Superior temporal gyrus (tissue), 1 donor: ENCODE data around the gene FDX2.
"Not testable (repeated sequence)": the region's sequence is repeated elsewhere in the genome, so short reads cannot be mapped to it uniquely, and the experiment has no call there.

ENCODE experiments used
- DNase-seq: peaks from one replicate; pipeline ENCODE4 v3.0.0-alpha.2; 2016; ENCODE audit errors: extremely low spot score

Gene FDX2

DNA sequence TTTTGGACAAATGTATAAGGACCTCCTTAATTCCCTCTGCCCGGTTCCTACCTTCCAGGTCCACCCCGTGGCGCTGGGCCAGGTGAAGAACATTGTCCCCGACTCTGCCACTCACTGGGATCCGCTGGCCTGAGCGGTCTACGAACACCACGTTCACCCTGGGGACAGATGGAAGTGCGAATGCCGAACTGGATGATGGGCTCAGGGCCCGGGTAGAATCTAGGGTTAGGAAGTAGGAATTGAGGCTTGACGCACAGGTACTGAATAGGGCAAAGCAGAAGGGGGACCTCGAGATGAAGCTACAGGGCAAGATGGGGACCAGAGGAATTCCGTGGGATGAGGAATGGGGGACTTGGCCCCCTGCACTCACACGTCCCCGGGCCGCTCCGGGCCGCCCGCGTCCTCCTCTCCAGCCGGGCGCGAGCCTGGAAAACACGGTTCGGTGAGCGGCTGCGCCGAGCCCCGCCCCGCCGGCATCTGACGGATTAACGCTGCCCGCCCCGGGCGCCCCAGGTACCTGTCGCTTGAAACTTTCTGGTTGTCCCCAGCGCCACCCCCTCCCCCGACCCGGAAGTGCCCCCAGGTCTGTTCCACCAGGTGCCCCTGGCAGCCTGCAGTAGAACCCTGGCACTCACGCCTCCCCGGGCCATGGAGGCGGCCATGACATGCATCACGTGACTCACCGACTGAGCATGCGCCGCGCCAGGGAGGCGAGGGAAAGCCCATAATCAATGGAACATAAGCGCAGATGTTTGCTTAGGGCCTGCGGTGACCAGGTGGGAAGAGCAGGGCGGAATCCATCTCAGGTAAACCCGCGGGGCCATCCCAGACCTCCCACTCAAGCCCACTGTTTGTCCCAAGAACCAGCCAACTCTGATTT is at the start of gene FDX2:
Gene FDX2, minus strand, starts transcription at position 681 of the 880 bp plus-strand sequence. Its CDS starts 19 bp downstream, at position 662.
- peak; percentile 92 for DNase-seq

DNA sequence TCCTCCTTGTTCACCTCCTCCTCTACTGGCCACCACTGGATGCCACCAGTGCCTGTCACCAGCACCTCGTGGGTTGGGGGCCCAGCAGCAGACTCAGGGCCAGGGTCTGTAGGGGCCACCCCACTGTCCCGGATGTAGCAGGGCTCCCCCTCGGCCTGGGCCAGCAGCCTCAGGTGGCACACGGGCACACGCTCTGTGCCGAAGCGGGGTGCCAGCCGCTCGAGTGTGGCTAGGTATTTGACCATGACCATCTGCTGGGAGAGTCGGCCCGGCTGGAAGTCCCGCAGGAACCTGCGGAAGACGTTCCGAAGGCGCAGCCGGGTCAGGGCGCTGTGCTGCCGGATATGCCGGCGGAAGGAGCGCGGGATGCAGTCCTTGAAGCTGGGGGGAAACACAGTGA is 49.7 kb upstream of the FDX2 start:
- no peak for DNase-seq

DNA sequence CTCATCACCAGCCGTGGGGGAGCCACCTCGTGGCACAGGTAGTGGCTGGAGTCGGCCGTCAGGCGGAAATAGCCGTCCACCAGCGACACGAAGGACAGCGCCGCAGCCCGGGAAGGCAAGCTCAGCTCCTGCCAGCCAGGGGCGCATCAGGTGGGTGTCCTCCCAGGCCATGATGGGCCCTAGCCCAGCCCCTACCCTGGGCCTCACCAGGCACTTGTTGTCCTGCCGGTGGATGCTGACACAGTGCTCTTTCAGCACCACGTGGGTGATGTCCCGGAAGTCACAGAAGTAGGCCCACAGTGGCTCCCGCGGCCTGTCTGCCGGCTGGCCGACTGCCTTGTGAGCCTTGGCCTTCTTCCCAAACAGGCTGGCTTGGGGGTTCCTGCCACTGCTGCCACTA is 48.8 kb upstream of the FDX2 start:
- peak; percentile 24 for DNase-seq

DNA sequence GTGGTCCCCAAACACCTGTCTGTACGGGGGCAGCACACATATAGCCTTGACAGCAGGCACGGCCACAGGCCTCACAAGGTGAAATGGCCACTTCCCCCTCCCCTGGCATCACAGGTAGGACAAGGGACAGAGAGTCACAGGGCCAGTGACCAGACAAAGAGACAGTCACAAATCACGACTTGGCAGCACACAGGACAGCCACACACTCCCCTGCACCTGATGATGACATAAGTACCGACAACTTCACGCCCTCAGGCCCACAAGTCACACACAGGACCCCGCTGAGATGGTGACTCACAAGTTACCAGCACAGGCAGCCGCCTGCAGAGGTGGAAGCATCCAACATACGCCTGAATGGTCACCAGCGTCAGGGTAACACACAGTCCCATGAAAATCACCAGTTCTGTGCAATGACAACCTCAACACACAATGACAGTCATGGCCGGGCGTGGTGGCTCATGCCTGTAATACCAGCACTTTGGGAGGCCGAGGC is 48.0 kb upstream of the FDX2 start:
- DNase-seq = no peak

DNA sequence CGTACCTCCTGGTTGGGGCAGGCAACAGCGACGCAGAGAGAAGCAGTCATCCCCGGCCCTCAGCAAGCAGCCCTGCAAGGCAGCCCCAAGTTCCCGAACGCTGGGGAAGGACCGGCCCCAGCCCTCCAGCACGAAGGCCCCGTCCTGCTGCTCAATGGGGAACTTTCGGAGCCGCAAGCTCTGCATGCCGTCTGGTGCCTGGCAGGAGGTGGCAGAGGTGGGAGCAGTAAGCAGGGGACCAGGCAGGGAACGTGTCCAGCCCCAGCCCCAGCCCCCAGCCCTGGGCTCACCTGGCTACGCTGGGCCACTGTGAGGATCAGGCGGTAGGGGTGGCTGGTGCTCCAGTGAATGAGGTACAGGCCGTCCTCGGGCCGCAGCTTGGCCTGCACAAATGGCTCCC is 46.4 kb upstream of the FDX2 start:
- DNase-seq = no peak

DNA sequence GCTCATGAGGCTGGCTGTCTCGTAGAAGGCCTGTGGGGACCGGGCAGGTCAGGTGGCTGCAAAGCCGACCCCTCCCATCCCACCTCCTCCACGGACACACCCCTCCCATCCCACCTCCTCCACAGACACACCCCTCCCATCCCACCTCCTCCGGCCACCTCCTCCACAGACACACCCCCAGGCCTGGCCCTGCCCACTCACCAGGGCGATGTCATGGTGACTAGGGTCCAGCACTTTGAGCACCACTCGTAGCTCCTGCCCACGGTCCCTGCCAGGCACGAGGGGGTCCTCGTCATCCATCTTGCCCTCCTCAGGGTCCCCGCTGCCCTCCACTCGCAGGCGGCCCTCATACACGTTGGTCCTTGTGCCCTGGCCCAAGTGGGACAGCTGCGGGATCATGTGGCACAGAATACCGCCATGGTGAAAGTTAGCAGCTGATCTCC is 45.8 kb upstream of the FDX2 start:
- no peak for DNase-seq

DNA sequence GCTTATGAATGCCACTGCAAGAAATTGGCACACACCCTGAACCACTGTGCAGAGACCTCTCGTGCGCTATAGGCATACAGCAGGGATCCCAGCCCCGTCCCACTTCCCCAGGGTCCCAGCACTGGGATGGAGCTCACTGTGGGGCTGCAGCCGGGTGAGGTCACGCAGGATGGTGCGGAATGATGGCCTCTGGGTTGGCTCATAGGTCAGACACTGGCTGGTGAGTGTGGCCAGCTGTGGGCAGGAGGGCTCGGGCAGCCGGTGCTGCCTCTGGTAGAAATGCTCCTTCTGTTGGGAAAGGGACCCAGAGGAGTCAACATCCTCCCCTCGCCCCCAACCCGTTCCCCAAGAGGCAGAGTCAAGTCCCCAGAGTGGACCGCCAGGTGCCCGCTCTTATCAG is 40.6 kb upstream of the FDX2 start:
- no peak for DNase-seq

DNA sequence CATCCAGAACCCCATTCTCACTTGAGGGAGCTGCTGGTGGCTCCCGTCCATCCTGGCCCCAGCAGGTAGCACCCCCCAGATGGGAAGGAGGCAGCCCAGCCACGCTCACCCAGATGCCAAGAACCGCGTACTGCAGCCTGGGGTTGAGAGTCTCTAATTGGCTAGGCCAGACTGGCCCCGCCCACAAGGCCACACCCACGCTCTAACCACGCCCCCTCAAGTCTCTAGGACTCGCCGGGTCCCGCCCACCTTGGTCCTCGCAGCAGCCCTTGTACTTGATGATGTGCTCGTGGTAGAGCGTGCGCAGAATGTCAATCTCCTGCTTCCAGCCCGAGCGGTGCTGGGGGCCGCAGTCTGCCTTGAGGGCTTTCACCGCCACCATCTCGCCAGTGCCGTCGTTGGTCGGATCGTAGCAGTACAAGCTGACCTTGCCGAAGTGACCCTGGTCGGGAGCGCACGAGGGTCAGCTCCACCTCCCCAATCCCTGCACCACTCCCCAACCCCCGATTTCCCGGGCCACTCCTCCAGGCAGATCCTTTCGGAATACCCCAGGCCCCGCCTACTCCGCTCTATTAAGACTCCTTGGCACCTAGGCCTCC is 38.1 kb upstream of the FDX2 start:
- no peak for DNase-seq

DNA sequence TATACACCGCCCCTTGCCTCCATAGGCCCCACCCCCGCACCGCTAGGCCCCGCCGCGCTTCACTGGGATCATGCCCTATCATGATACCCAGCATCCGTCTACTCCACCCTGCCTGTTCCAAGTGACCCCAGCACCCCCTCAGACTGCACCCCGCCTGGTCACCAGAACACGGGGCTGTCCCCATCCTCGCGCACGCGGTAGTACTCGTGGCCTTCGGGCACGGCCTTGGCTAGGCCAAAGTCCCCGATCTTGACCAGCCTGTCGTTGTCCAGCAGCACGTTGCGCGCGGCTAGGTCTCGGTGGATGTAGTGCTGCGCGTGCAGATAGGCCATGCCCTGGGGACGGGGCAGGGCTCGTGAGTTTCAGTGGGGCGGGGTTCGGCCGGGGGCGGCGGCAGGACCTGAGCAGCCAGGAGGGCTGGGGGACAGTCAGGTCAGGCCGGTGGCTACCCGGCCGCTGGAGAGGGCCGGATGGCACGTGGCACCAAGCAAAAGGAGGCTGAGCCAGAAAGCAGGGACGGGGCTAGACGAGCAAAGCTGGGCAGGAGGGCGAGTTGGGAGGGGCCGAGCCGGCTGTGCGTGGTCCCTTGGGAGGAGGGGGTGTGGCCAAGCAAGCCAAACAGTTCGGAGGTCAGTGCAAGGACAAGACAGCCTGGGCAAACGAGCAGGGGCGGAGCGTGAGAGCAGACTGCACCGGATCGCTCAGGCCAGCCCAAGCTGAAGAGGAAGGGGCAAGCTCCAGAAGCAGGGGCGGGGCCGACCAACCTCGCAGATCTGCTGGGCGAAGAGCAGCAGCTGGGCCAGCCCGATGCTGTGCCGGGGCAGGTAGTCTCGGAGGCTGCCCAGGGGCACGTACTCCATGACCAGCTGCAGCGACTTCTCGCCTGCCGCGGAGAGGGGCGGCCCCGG is 37.2 kb upstream of the FDX2 start:
- DNase-seq = no peak

DNA sequence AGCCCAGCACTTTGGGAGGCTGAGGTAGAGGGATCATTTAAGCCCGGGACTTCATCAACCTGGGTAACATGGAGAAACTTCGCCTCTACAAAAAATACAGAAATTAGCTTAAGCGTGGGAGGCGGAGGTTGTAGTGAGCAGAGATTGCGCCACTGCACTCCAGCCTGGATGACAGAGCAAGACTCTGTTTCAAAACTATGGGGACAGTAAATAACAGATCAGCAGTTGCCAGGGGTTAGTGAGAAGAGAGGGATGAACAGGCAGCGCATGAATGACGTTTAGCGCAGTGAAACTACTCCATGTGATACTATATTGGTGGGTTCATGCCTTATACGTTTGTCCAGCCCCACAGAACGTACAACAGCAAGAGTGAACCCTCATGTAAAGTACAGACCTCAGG is 30.7 kb upstream of the FDX2 start:
- peak; percentile 13 for DNase-seq

DNA sequence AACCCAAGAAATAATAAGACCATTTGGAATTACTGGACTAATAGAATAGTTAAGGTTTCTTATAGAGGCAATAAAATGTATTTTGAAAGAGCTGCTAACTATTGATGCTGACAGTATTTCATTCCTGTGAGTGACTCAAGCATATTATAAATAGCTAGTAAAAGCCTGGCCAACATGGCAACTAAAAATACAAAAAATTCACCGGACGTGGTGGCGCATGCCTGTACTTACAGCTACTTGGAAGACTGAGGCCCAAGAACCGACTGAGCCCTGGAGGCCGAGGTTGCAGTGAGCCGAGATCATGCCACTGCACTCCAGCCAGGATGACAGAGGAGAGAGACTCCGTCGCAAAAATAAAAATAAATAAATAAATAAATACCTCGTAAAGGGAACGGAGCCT is 29.0 kb upstream of the FDX2 start:
- peak; percentile 42 for DNase-seq

DNA sequence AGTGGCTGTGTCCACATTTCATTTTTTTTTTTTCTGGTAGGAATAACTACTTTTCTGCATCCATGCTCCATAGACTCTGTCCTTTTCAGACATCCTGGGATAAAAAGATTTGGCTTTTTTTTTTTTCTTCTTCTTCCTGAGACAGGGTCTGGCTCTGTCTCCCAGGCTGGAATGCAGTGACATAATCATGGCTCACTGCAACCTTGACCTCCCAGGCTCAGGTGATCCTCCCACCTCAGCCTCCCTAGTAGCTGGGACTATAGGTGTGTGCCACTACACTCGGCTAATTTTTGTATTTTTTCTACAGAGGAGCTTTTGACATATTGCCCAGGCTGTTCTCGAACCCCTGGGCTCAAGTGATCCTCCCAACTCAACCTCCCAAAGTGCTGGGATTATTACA is 27.7 kb upstream of the FDX2 start:
- DNase-seq = no peak

DNA sequence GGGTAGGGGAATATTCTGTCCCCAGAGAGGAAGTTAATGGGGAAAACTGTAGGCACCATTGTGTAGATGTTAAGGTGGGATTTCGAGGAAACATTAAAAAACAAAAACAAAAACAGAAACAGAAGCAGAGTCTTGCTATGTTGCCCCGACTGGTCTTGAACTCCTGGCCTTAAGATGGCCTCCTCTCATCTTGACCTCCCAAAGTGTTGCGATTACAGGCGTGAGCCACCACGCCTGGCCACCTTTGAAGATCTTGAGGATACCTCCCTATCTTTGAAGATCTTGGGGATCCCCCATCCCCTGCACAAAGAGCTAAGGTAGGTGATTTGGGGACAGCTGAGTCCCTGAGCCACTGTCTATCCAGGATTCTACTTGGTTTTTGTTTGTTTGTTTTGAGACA is 24.2 kb upstream of the FDX2 start:
- no peak for DNase-seq

DNA sequence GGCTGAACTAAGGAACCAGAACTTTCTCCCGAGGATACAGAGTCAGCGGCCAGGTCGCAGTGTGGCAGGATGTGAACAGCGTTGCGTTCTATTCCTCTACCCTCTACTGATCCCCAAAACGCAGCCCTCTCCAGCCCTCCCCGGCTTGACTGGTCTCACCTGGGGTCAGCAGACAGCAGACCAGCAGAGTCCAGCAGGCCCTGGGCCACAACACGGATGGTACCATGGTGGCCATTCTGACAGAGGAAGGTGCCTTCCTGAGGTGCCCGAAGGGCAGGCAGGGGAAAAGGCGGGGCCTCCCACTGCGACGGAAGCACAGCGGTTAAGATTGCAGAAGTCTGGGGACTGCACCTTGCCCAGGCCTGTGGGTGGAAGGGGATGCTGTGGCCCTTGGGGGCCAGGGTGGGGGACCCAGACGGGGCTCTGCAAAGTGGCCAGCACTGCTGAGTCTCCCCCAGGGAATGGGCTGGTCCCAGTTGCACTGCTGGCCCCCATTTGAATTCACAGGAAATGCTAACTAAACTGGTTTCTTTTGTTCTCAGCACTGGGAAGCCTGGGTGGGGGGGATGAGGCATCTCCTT is 23.7 kb upstream of the FDX2 start, which contains the start of gene ICAM3:
Gene ICAM3, minus strand, starts transcription at position 245 of the 581 bp plus-strand sequence. Its CDS starts 10 bp downstream, at position 235.
- DNase-seq = no peak

DNA sequence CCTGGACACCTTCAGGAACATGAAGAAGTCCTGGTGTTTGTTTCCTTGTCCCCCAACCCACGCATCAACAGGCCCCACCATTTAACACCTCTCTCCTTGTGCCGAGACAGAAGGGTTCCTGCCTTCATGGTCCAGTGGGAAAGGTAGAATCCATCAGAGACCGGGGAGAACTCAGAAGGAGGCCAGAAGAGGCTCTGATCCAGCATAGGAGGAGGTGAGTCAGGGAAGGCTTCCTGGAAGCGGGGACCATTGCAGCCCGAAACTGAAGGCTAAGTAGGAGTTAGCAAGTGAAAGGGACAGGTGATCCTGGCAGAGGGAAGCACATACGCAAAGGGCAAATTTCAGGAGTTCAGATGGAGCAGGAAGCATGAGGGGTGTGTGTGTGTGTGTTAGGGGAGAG is 23.1 kb upstream of the FDX2 start:
- DNase-seq = no peak

DNA sequence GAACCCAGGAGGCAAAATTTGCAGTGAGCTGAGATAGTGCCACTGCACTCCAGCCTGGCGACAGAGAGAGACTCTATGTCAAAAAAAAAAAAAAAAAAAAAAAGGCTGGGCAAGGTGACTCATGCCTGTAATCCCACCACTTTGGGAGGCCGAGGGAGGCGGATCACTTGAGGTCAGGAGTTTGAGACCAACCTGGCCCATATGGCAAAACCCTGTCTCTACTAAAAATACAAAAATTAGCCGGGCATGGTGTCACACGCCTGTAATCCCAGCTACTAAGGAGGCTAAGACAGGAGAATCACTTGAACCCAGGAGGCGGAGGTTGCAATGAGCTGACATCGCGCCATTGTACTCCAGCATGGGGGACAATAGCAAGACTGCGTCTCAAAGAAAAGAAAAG is 20.9 kb upstream of the FDX2 start:
- DNase-seq = not testable (repeated sequence)

DNA sequence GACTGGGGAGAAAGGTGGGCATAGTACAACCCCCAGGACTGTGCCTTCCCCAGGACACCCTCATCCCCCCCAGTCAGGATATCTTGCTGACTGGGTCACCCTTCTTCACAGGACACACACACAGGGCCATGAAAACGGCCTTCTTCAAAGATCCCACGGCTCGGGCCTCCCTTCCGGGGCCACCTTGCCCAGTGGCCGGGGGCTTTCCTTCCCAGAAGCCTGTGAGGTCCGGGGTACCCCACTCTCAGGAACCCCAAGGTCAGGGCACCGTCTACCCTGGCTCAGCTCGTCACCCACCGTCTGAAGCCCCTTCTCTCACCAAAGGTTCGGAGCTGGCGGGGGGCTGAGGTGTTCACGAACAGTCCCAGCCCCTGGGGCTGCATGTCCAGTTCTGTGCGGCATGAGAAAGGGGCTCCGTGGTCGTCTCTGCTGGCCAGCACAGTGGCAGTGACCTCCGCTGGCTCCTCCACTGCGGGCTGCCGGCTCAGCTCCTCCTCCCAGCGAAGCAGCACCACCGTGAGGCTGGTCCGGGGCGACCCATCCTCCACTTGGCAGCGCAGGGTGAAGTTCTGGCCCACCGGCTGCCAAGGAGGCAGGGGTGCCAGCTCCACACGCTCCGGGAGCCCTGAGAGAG is 19.7 kb upstream of the FDX2 start:
- no peak for DNase-seq

DNA sequence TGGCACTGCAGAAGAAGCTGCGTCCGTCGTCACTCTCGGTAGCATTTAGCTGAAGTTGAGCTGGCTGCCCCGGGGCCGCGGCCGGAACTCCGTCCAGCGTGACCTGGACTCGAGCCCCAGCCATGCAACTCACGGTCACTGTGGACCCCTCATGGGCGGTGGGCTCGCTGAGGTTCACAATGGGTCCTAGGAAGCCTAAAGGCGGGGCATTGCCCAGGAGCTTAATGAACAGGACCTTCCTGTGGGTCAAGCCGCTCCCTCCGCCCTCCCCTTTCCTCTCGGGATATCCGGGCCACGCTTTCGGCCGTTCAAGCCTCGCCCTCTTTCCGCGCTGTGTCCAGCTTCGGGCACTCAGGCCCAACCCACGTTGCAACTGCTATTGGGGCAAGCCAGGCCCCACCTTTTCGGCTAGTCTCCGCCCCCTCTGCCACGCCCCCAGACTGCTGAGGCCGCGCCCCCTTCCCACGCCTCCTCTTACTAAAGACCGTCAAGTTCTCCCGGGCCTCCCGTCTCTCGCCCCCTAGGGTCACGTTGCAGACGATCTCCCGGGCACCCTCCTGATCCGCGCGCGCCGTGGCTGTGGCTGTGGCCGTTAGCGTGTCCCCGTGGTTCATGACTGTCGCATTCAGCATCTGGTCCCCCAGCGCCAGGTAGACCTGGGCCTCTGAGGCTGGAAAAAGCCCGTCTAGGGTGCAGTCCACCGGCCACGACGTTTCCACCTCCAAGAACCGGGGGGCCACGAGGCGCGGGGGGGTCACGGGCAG is 19.0 kb upstream of the FDX2 start:
- DNase-seq = peak; percentile 64

DNA sequence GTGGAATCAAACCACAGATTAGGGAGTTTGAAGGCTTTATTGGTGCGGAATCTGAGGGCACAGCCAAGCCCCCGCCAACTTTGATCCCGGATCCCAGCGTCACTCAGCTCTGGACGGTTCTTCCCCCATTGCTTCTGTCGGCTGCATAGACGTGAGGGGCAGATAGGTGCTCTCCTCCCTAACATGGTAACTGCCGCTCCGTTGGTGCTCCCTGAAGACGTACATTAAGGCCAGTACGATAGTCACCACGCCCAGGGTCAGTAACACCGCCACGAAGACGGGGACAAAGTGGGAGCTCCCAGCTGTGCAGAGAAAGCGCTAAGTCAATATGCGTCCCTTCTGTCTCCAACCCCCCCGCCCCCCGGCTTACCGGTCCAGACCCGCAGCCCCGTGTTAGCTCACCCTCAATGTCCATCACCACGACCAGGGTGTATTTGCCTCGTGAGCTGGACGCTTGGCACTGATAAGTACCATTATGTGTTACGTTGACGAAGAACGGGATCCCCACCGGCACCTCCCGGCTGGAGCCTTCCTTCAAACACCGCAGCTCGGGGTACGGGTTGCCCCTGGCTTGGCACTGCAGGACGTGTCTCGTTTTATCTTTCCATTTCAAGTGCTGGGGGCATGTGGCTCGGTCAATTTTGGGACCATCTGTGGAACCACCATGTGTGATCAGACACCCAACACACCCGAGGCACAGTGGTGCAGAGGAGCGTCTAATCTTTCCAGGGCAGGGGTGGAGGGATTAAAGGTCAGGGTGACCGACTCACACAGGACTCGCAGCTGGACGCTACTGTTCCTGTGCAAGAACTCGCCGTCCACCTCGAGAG is 18.2 kb upstream of the FDX2 start:
- DNase-seq = no peak
